Measurements from ENCODE around the gene PRELP.

The PRELP gene

GRCh38 chr1:203521074-203521794, 45.6 kb downstream of the PRELP start:
- no peak for FAIRE-seq
- no peak for DNase-seq (ENCODE audit: insufficient read length, low spot score)

GRCh38 chr1:203521812-203522211, 46.2 kb downstream of the PRELP start:
- FAIRE-seq (no peak), DNase-seq (ENCODE audit: insufficient read length, low spot score) (no peak)

GRCh38 chr1:203522237-203522636, 46.6 kb downstream of the PRELP start:
- no peak for DNase-seq (ENCODE audit: insufficient read length, low spot score)
- FAIRE-seq, result no peak

GRCh38 chr1:203523667-203524066, 48.1 kb downstream of the PRELP start:
- no peak for DNase-seq (ENCODE audit: insufficient read length, low spot score)
- FAIRE-seq, result no peak

GRCh38 chr1:203524152-203524551, 48.5 kb downstream of the PRELP start:
- DNase-seq (ENCODE audit: insufficient read length, low spot score) (no peak), FAIRE-seq (no peak)

- DNase-seq (ENCODE audit: insufficient read length, low spot score) (no peak), FAIRE-seq (no peak)
These were observed 49.2 kb downstream of the PRELP start for GRCh38 chr1:203524824-203525223.

- DNase-seq (ENCODE audit: insufficient read length, low spot score) (no peak), FAIRE-seq (no peak)
These were observed 50.1 kb downstream of the PRELP start for GRCh38 chr1:203525685-203526084.

- DNase-seq (ENCODE audit: insufficient read length, low spot score) (no peak), FAIRE-seq (no peak)
These were observed 50.5 kb downstream of the PRELP start for GRCh38 chr1:203526130-203526529.

GRCh38 chr1:203526572-203526971, 51.0 kb downstream of the PRELP start:
- DNase-seq (ENCODE audit: insufficient read length, low spot score) (no peak), FAIRE-seq (no peak)

- DNase-seq (ENCODE audit: insufficient read length, low spot score) (no peak), FAIRE-seq (no peak)
These were observed 51.4 kb downstream of the PRELP start for GRCh38 chr1:203527013-203527412.

GRCh38 chr1:203528063-203528462, 52.5 kb downstream of the PRELP start:
- FAIRE-seq (no peak), DNase-seq (ENCODE audit: insufficient read length, low spot score) (no peak)

GRCh38 chr1:203528976-203529835, 53.6 kb downstream of the PRELP start:
- no peak for FAIRE-seq

GRCh38 chr1:203531063-203531462, 55.5 kb downstream of the PRELP start:
- FAIRE-seq, result no peak

More at GRCh38 chr1:203528976-203529835, 53.6 kb downstream of the PRELP start:
- no peak for DNase-seq (ENCODE audit: insufficient read length, low spot score)

GRCh38 chr1:203534012-203534411, 58.4 kb downstream of the PRELP start:
- DNase-seq (ENCODE audit: insufficient read length, low spot score), result no peak
- FAIRE-seq, result no peak

More at GRCh38 chr1:203531063-203531462, 55.5 kb downstream of the PRELP start:
- no peak for DNase-seq (ENCODE audit: insufficient read length, low spot score)

- FAIRE-seq, result no peak
These were observed 58.9 kb downstream of the PRELP start for GRCh38 chr1:203534526-203534925.

GRCh38 chr1:203536575-203536974, 61.0 kb downstream of the PRELP start:
- FAIRE-seq, result no peak
- DNase-seq (ENCODE audit: insufficient read length, low spot score), result no peak

More at GRCh38 chr1:203534526-203534925, 58.9 kb downstream of the PRELP start:
- no peak for DNase-seq (ENCODE audit: insufficient read length, low spot score)

- FAIRE-seq, result no peak
- DNase-seq (ENCODE audit: insufficient read length, low spot score), result no peak
These were observed 61.4 kb downstream of the PRELP start for GRCh38 chr1:203536980-203537455.

- DNase-seq (ENCODE audit: insufficient read length, low spot score) (no peak), FAIRE-seq (no peak)
These were observed 62.3 kb downstream of the PRELP start for GRCh38 chr1:203537806-203538464.

GRCh38 chr1:203538726-203539125, 63.1 kb downstream of the PRELP start:
- no peak for FAIRE-seq
- no peak for DNase-seq (ENCODE audit: insufficient read length, low spot score)

GRCh38 chr1:203539831-203540546, 64.4 kb downstream of the PRELP start:
- DNase-seq (ENCODE audit: insufficient read length, low spot score) (no peak), FAIRE-seq (no peak)

All from GM19239 (cell line).